MM.1S (cell line): ENCODE measurements around the gene PTPRG.
"Not testable (repeated sequence)": the region's sequence is repeated elsewhere in the genome, so short reads cannot be mapped to it uniquely, and the experiment has no call there.

Experiments used
- DNase-seq: peaks from one replicate; pipeline ENCODE4 v3.0.0-alpha.2; 2015
- H2AFZ ChIP-seq: fragments of 300-600 bp; sonication (generic); 2 replicates; pipeline ENCODE4 v1.6.0; 2016; ENCODE audit warnings: antibody characterized with exemption, low read length
- H3F3A ChIP-seq: fragments of 300-600 bp; sonication (generic); 2 replicates; pipeline ENCODE4 v1.6.1; 2016; ENCODE audit warnings: mild to moderate bottlenecking, antibody characterized with exemption, low read length, moderate library complexity, mixed read lengths; ENCODE audit not compliant: insufficient read depth
- H3K27ac ChIP-seq: fragments of 300-600 bp; sonication (generic); 2 replicates; pipeline ENCODE4 v1.5.1; 2016; ENCODE audit warnings: mild to moderate bottlenecking, low read length
- H3K27me3 ChIP-seq: fragments of 300-600 bp; sonication (generic); replicated peaks from 2 replicates; pipeline ENCODE4 v1.6.0; 2016; ENCODE audit warnings: low read length; ENCODE audit not compliant: insufficient read depth
- H3K36me3 ChIP-seq: fragments of 300-600 bp; sonication (generic); replicated peaks from 2 replicates; pipeline ENCODE4 v1.6.1; 2016; ENCODE audit warnings: mild to moderate bottlenecking, low read length, mixed read lengths; ENCODE audit not compliant: insufficient read depth
- H3K4me1 ChIP-seq: fragments of 300-600 bp; sonication (generic); 2 replicates; pipeline ENCODE4 v1.6.1; 2016; ENCODE audit warnings: low read length, mixed read lengths
- H3K4me2 ChIP-seq: fragments of 300-600 bp; sonication (generic); 2 replicates; pipeline ENCODE4 v1.6.0; 2016; ENCODE audit warnings: low read depth, low read length
- H3K4me3 ChIP-seq: fragments of 300-600 bp; sonication (generic); 2 replicates; pipeline ENCODE4 v1.5.1; 2016; ENCODE audit warnings: low read length, mixed read lengths
- H3K79me2 ChIP-seq: fragments of 300-600 bp; sonication (generic); 2 replicates; pipeline ENCODE4 v1.6.1; 2016; ENCODE audit warnings: mixed run types, low read length, mixed read lengths
- H3K9ac ChIP-seq: fragments of 300-600 bp; sonication (generic); 2 replicates; pipeline ENCODE4 v1.6.1; 2016; ENCODE audit warnings: low read length, mixed read lengths
- H3K9me2 ChIP-seq: fragments of 300-600 bp; sonication (generic); replicated peaks from 2 replicates; pipeline ENCODE4 v1.6.1; 2016; ENCODE audit warnings: mild to moderate bottlenecking, low read length, mixed read lengths; ENCODE audit not compliant: insufficient read depth
- H3K9me3 ChIP-seq: fragments of 300-600 bp; sonication (generic); replicated peaks from 2 replicates; pipeline ENCODE4 v1.6.1; 2016; ENCODE audit warnings: mild to moderate bottlenecking, low read length, mixed read lengths; ENCODE audit not compliant: insufficient read depth
- H4K20me1 ChIP-seq: fragments of 300-600 bp; sonication (generic); 2 replicates; pipeline ENCODE4 v1.6.1; 2016; ENCODE audit warnings: mild to moderate bottlenecking, low read length, moderate library complexity, mixed read lengths; ENCODE audit not compliant: insufficient read depth
- EZH2 ChIP-seq: fragments of 300-600 bp; sonication (generic); optimal IDR thresholded peaks from 2 replicates; pipeline ENCODE3; 2017; ENCODE audit warnings: low read depth, mild to moderate bottlenecking, antibody characterized with exemption, low read length, mixed read lengths
- EZH2phosphoT487 ChIP-seq: fragments of 300-600 bp; sonication (generic); IDR thresholded peaks from 2 replicates; pipeline ENCODE4 v1.6.1; 2018; ENCODE audit warnings: antibody characterized with exemption, low read length
- TF ChIP-seq, protein P1 (sequence below): fragments of 300-600 bp; sonication (generic); IDR thresholded peaks from 2 replicates; pipeline ENCODE4 v1.5.1; 2016; ENCODE audit warnings: antibody characterized with exemption, low read length, mixed read lengths

Gene PTPRG

DNA sequence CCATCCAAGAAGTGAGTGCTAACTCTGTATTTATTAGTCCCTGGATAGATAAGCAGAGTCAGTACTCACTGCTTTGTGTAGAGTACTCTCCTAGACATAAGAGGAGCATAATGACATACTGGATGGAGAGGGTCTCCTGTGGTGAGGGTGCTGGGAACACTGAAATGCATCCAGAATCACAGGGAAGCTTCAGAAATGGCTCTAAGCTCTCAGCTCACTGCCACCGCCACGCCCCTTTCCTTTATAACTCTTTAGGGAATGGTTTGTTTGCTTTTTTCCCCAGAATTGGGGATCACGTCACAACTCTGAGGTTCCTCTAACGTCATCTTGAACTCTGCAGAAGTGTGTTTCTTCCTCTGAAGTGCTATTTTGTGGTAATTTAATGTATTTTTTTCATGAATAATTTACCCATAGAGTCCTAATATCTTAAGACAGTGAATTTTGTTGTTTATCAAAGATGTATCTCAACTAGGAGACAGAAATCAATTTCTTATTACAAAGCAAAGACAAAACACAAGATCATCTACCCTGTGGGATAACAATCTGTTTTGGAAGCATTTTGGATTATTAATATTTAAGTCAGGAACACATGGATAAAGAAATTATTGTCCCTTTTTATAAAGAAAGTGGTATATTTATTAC, 154.6 kb downstream of the PTPRG start:
- Histone ChIP-seq H3K4me3 (no peak overlapping the region), H3K27me3 (no peaks in the 10 kb centered on the region), H2AFZ (no peak overlapping the region), H3K36me3 (no peaks in the 10 kb centered on the region), H3K9ac (no peak overlapping the region), H3K79me2 (peaks cover 27% of the 10 kb centered on the region; the same call in 1 of the 2 replicates), H3K4me2 (no peak overlapping the region), H3K9me3 (no peaks in the 10 kb centered on the region), H4K20me1 (no peaks in the 10 kb centered on the region), H3K9me2 (no peaks in the 10 kb centered on the region), H3K27ac (no peak overlapping the region), H3F3A (no peaks in the 10 kb centered on the region), H3K4me1 (no peaks in the 10 kb centered on the region)
- no peak for DNase-seq
- TF ChIP-seq, protein P1, sequence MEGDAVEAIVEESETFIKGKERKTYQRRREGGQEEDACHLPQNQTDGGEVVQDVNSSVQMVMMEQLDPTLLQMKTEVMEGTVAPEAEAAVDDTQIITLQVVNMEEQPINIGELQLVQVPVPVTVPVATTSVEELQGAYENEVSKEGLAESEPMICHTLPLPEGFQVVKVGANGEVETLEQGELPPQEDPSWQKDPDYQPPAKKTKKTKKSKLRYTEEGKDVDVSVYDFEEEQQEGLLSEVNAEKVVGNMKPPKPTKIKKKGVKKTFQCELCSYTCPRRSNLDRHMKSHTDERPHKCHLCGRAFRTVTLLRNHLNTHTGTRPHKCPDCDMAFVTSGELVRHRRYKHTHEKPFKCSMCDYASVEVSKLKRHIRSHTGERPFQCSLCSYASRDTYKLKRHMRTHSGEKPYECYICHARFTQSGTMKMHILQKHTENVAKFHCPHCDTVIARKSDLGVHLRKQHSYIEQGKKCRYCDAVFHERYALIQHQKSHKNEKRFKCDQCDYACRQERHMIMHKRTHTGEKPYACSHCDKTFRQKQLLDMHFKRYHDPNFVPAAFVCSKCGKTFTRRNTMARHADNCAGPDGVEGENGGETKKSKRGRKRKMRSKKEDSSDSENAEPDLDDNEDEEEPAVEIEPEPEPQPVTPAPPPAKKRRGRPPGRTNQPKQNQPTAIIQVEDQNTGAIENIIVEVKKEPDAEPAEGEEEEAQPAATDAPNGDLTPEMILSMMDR = no peak
- TF ChIP-seq EZH2phosphoT487 (no peak), EZH2 (no peak)

DNA sequence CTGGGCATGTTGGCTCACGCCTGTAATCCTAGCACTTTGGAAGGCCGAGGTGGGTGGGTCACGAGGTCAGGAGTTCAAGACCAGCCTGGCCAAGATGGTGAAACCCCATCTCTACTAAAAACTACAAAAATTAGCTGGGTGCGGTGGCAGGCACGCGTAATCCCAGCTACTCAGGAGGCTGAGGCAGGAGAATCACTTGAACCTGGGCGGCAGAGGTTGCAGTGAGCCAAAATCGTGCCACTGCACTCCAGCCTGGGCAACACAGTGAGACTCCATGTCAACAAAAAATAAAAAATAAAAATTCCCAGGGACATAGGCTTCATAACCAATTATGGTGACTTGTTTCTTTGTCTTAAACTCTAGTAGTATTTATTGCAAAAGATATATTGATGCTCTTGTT, 155.3 kb downstream of the PTPRG start:
- H3K27me3 ChIP-seq, H3K9me2 ChIP-seq, H3F3A ChIP-seq, H3K4me1 ChIP-seq, H3K9ac ChIP-seq, DNase-seq, H4K20me1 ChIP-seq, H3K4me3 ChIP-seq, H3K27ac ChIP-seq, H3K36me3 ChIP-seq, H3K9me3 ChIP-seq, H2AFZ ChIP-seq, H3K4me2 ChIP-seq: not testable (repeated sequence)
- H3K79me2 ChIP-seq = peaks cover 27% of the 10 kb centered on the region; the same call in 1 of the 2 replicates

DNA sequence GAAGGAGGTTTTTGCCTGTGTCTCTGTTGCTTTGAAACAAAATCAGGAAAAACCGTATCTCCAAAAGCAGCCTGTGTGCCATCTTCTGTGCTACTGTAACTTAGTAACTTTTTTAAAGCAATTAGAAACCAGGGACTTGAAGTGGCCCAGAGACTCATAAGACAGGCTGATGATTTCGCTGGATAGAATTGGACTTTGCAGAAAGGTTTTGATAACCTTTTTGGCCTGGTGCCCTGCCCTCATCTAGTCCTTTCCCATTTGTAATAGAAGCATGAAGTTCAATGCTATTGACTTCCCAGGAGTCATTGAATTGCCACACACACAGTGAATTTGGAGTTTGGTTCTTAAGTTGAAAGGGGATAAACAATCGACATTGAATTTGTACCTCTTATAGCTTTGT, 157.2 kb downstream of the PTPRG start:
- Histone ChIP-seq H3K27me3 (no peaks in the 10 kb centered on the region), H3K9me3 (no peaks in the 10 kb centered on the region), H3K4me1 (0 out of 2 replicates have a peak, but pooled peaks cover 5% of the 10 kb centered on the region), H3K4me2 (no peak overlapping the region), H3K9ac (no peak overlapping the region), H3K79me2 (peaks cover 29% of the 10 kb centered on the region), H4K20me1 (no peaks in the 10 kb centered on the region), H3K4me3 (no peak overlapping the region), H3K27ac (no peak overlapping the region), H3K36me3 (no peaks in the 10 kb centered on the region), H3K9me2 (no peaks in the 10 kb centered on the region), H2AFZ (no peak overlapping the region), H3F3A (no peaks in the 10 kb centered on the region)
- TF ChIP-seq EZH2 = no peak
- TF ChIP-seq EZH2phosphoT487 = no peak
- TF ChIP-seq, protein P1 = no peak
- no peak for DNase-seq

DNA sequence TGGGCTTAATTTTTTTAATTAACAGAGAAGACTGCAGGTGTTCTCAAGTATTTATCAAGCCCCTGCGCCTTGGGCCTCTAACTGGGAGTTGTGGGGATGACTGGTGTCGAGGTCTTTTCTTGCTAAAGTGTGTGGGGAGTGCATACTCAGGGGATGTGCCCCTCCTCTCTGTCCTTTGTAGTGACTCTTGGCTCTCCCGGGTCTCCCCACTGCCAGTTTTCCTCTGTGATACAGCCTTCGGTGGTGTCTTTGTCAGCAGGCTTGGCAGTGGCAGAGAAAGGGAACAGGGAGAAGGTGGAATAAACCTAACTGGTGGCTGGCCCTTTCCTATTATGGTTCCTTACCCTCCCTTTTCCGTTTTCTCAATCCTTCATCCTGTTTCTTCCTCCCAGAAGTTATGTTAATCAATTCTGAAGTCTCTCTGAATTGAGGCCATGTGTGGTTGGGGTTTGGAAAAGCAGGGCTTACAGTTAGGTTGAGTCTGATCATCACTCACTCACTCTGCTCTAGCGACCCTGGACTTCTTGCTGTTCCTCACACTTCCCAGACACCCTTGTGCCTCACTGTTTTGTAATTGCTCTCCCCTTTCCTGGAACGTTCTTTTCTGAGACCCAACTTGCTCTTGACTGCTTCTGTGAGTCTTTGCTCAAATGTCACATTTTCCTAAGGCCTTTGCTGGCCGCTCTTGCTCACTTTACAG, 158.1 kb downstream of the PTPRG start:
- Histone ChIP-seq H3K79me2 (peaks cover 24% of the 10 kb centered on the region), H3K9me3 (no peaks in the 10 kb centered on the region), H3K4me1 (0 out of 2 replicates have a peak, but pooled peaks cover 5% of the 10 kb centered on the region), H4K20me1 (no peaks in the 10 kb centered on the region), H3K9me2 (no peaks in the 10 kb centered on the region), H3K36me3 (no peaks in the 10 kb centered on the region), H3K4me3 (no peak overlapping the region), H3K9ac (no peak overlapping the region), H3K27ac (no peak overlapping the region), H2AFZ (no peak overlapping the region), H3K4me2 (no peak overlapping the region), H3K27me3 (no peaks in the 10 kb centered on the region), H3F3A (no peaks in the 10 kb centered on the region)
- TF ChIP-seq EZH2phosphoT487 (no peak), EZH2 (no peak)
- TF ChIP-seq, protein P1 = no peak
- DNase-seq = no peak
